SKM-1 treated with dmso at 0.1 percent for 144 hours (cell line): ENCODE data around the gene PRXL2A.
"Not testable (repeated sequence)": the region's sequence is repeated elsewhere in the genome, so short reads cannot be mapped to it uniquely, and the experiment has no call there.

Experiments
- DNase-seq: peaks from one replicate; lab custom pipeline; 2025; ENCODE audit not compliant: unreplicated experiment; lab: John Stamatoyannopoulos, UW

PRXL2A gene

DNA sequence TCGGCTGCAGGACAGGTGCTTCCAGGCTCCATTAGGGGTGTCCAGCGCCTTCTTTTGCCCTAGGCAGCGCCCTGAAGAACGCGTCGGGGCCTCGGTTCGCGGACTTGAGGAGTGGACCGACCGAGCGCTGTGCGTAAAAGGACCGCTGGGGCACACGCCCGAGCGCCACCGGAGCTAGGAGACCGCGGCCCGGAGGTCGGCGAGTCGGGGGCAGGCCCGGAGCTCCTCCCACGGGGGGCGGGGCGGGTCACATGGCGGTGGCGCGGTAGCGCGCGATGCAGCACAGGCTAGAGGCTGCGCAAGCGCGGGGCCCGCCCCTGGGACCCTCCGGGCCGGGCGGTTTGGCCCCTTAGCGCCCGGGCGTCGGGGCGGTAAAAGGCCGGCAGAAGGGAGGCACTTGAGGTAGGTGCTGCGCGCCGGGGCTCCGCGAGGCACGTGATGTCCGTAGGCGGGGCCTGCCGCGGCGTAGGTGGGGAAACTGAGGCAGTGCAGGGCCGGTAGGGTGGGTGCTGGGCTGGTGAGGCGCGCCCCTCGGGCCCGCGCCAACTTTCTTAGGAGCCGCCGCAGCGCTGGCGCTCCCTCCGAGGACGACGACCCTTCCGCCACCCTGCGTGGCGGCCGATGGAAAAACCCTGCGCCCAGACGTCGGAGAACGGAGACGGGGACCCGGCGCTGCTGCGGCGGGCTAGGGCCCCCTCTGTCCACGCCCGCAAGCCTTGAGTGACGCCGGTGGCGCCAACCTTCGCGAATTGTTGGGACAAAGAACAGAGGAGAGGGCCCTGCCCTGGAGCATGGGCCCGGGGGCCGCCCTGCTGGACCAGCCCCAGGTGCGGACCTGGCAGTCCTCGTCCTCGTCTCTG is at the start of gene PRXL2A:
PRXL2A (plus strand) TSS at position 310 of the 860 bp plus-strand sequence. CDS start 11,917 bp downstream, outside the sequence.
- peak; percentile 63 for DNase-seq

GRCh38 chr10:80358925-80359324 is 49.4 kb upstream of the PRXL2A start:
- not testable (repeated sequence) for DNase-seq

DNA sequence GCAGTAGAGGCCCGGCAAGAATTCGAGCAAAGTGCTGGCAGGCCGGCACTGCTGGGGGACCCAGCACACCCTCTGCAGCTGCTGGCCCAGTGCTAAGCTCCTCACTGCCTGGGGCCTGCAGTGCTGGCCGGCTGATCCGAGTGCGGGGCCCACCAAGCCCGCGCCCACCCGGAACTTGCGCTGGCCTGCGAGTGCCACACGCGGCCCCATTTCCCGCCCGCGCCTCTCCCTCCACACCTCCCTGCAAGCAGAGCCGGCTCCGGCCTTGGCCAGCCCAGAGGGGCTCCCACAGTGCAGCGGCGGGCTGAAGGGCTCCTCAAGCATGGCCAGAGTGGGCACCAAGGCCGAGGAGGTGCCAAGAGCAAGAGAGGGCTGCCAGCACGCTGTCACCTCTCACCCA is 48.7 kb upstream of the PRXL2A start:
- no peak for DNase-seq

DNA sequence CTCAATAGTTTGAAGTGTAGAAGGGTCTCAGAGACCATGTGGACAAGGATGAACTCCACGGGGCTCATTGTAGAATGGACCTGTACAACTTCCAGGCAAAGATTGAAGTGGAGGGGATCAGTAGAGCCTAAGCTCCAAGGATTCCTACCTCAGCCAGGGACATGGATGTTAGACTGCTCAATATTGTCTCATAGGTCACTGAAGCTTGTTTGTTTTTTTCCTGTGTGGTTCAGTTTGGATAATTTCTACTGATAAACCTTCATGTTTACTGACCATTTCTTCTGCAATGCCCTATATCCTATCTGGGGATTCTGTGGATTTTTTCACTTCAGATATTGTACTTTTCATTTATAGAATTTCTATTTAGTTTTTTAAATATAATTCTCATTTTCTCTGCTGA is 42.8 kb upstream of the PRXL2A start:
- no peak for DNase-seq

DNA sequence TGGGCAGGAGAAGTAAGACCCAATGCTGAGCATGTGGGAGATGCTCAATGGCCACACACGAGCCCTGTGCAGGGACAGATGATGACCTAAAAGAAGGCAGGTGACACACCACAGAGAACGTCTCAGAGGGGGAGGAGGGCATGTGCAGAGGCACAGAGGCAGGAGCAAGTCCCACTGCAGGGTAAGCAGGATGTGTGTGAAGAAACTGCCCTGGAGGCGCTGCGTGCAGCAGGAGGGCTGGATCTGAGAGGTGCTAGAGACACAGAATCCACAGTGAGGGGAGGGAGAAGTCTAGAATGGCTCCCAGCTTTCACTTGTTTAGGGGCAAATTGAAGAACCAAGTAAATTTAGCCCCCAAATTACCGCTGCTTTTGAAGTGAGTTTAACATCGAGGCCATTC is 36.9 kb upstream of the PRXL2A start:
- DNase-seq, result no peak

- DNase-seq, result no peak
Observed at GRCh38 chr10:80372675-80373074, 35.7 kb upstream of the PRXL2A start.

DNA sequence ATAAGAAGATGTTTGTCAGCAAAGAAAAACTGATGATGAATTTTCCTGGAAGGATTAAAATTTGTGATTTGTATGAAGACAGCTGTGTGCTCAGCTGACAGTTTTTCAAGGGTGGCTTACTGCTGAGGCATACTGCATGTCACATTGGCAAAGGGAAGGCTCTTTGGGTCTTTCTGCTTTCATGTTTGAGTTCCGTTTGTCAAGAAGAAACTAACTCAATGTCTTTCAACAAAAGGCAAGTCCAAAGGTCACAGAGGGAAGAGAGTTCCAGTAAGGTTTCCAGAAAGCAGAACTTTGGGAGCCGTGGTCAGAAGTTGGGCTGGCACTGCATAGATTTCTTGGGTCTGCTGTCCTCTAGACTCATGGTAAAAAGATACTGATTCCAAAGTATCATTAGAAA is 34.8 kb upstream of the PRXL2A start:
- DNase-seq, result no peak

DNA sequence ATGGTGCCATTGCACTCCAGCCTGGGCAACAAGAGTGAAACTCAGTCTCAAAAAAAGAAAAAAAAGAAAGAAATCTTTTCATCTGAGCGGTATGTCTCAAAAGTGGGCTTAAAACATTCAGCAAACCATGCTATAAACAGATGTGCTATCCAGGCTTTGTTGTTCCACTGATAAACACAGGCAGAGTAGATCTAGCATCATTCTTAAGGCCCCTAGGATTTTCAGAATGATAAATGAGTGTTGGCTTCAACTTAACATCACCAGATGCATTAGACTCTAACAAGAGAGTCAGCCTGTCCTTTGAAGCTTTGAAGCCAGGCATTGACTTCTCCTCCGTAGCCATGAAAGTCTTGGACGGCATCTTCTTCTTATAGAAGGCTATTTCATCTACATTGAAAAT is 28.6 kb upstream of the PRXL2A start:
- no peak for DNase-seq

- no peak for DNase-seq
Observed at GRCh38 chr10:80380185-80380584, 28.2 kb upstream of the PRXL2A start.

DNA sequence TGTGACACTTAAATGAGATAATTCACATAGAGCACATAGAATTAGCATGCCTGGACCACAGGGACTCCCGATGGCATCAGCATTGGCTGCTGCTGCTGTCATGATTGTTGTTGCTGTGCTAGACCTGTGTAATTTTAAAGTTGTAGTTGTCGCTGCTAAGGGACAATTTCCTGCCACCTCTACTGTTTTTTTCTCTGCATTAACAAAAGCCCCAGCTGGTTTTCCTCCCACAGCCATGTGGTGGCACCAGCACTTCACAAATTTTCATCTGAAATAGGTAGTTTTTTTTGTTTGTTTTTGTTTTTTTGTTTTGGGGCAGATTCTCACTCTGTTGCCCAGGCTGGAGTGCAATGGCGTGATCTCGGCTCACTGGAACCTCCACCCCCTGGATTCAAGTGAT is 25.4 kb upstream of the PRXL2A start:
- DNase-seq, result peak; percentile 27

GRCh38 chr10:80390740-80391139 is 17.6 kb upstream of the PRXL2A start:
- DNase-seq, result no peak

DNA sequence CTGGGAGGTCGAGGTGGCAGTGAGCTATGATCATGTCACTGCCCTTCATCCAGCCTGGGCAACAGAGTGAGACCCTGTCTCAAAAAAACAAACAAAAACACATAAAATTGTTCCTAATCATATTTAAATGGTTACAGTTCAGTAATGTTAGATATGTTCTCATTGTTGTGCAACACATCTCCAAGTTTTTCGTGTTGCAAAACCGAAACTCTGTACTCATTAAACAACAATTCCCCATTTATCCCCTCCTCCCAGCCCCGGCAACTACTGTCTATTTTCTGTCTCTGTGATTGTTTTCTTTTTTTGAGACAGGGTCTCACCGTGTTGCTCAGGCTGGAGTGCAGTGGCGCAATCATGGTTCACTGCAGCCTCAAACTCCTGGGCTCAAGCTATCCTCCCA is 16.1 kb upstream of the PRXL2A start:
- DNase-seq, result no peak

DNA sequence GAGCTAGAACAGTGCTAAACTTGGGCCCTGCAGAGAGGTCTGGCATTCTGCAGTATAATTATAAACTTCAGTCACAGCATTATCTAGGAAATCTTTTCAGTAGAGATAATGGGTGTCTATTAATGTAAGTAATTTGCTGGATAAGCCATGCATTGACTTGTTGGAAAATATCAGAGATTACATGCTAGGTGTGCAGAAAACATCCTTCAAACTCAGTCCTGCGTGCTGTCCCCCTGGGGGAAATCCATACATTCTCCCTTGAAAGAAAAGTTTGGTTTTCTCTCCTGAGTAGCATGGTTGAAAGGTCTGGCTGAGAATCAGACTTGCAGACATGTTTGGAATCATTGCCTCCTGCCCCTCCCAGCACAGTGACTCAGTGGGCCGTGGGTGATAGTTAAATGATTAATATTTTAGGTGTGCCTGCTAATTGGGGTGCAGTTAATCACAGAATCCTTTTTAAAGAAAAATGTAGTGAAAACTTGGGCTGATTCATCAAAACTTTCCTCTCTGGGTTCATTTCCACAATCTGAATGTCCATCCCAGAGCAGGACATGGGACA is 13.9 kb upstream of the PRXL2A start:
- DNase-seq, result no peak

- DNase-seq, result no peak
Observed at GRCh38 chr10:80397014-80397413, 11.3 kb upstream of the PRXL2A start.

DNA sequence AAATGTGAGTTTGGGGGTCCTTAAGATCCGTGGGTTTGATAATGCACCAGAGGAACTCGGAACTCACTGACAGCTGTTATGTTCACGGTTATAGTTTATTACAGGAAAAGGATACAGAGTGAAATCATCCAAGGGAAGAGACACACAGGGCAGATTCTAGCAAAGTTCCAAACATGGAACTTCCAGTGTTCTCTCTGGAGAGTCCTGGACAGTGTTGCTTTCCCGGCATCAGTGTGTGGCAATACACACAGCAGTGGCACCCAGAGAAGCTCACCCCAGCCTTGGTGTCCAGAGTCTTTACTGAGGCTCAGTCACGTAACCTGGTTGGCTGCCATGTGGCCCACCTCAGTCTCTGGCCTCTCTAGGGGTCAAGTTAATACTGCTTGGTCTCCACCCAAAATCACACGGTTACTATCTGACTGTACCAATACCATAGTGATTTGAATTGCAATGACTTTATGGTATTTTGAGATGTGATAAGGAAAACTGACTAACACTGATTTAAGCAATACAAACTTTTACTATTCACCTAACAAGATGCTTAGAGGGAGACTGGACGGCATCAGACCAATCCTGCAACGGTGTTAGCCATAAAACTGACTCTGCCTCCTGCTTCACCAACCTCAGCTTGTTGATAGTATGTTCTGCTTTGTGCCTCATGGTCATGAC is 8.1 kb upstream of the PRXL2A start:
- no peak for DNase-seq

DNA sequence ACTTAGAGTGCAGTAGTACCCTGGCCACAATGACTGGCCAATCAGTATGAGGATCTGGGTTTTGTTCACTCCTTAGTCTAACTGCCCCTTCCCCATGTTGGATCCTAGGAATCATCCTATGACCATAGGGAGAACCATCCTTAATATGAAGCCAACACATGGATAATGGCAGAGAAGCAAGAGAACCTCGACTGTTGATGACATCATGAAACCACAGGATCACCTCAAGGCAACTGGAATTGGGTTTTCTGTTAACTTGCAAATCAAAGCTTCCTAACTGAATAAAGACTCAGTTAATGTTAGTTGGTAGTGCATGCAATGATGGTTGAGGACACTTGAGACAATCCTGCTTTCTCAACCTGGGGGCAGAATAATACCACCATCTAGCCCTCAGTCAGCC is 3.3 kb upstream of the PRXL2A start:
- DNase-seq, result no peak

DNA sequence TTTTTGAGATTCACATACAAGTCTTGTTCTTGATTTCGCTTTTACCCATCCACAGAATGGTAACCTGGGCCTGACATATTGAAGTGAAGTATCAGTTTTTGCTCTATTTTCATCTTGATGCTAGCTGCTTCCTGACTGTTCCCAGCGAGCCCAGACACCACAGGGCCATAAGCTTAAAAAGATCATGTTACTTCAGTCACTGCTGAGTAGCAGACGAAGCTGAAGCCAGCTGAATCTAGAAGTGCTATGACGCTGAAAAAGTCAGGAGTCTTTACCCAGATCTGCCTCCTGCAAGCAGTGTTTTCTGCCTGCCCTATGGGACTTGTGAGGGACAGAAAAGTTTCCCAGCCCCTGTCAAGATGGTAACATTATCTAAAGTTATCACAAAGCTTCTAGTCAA is 2.7 kb upstream of the PRXL2A start:
- DNase-seq, result no peak

DNA sequence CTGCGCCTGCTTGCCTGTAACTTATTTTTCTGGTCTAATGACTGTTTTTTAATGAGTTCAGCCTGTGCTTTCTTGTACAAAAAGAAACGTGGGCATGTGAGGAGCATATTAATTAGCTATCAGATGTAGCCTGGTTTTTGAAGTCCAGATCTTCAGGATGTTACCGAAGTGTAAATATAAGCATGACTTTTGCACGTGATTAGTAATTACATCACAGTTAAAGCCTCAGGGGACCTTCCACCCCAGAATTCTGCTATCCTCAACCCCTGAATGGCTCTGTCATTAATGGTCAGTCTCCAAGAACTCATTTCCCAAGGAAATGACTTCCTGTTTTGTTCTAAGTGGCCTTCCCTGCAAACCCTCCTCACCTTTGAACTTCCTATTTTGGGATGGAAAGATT is 2.1 kb upstream of the PRXL2A start:
- DNase-seq, result no peak

DNA sequence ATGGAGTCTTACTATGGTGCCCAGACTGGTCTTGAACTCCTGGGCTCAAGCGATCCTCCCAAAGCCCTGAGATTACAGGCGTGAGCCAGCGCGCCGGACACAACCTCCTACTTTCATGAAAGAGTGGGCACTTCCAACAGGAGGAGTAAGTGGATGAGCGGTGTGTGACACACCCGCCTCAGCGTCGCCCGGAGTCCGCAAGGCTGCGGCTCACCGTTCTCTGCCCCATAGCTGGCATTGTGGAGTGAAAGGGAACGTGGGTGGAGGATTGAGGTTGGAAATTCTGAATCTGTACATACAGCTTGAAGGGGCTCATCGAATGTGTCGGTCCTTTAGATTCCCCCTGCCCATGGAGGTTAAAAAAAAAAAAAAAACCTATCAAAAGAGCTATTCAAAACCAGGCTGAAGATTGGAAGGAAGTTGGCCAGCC is 524 bp upstream of the PRXL2A start:
- DNase-seq, result peak; percentile 39

GRCh38 chr10:80409121-80409520 is 770 bp downstream of the PRXL2A start:
- no peak for DNase-seq

- no peak for DNase-seq
Observed at GRCh38 chr10:80410122-80410521, 1.8 kb downstream of the PRXL2A start.

DNA sequence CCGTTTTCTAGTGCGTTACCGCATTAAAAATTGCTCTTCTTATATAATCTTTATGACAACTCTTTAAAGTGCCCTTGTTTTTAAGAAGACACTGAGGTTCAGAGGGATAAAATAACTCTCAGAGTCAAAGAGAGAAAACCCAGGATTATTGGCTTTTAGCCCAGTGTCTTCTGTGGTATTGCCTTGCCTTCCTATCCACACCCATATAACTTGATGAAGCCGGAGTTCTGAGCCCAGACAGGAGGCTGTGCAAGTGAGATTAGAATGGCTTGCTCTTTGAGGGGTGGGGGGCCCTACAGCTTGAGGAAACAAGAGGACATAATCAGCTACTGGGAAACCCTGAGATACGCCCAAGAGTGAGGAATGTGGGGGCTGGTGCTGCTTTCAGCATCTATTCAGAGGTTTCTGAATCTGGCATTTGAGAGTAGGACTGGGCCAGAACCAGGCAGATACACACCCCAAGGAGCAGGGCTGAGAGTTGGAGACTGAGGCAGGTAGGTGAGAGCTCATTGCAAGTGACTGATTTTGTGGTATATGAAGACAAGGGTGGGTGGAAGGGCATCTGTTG is 2.3 kb downstream of the PRXL2A start:
- no peak for DNase-seq
